BE2C (cell line): ENCODE data around the gene GRID1.
"Not testable (repeated sequence)": the region's sequence is repeated elsewhere in the genome, so short reads cannot be mapped to it uniquely, and the experiment has no call there.

Source experiments
- DNase-seq: peaks from one replicate; pipeline ENCODE4 v3.0.0-alpha.2; 2020
- H3K27me3 ChIP-seq: fragments of 250-450 bp; sonication (Bioruptor Pico); 2 replicates; pipeline ENCODE4 v1.5.1; 2020; ENCODE audit warnings: mild to moderate bottlenecking
- H3K36me3 ChIP-seq: fragments of 250-450 bp; sonication (Bioruptor Pico); 2 replicates; pipeline ENCODE4 v1.5.1; 2020; ENCODE audit warnings: mild to moderate bottlenecking
- H3K4me1 ChIP-seq: fragments of 250-450 bp; sonication (Bioruptor Pico); 2 replicates; pipeline ENCODE4 v1.5.1; 2020
- H3K4me3 ChIP-seq: 2 replicates; pipeline ENCODE4 v1.5.1; 2011; ENCODE audit warnings: low read depth, low read length
- H3K9me3 ChIP-seq: fragments of 250-450 bp; sonication (Bioruptor Pico); 2 replicates; pipeline ENCODE4 v1.5.1; 2020
- CTCF ChIP-seq: IDR thresholded peaks from 2 replicates; pipeline ENCODE4 v1.5.1; 2012; ENCODE audit warnings: mild to moderate bottlenecking, low read depth, low read length

The GRID1 gene

GRCh38 chr10:86389441-86390193, 23.0 kb upstream of the GRID1 start:
- Histone ChIP-seq H3K9me3 (no peaks in the 10 kb centered on the region), H3K4me1 (no peaks in the 10 kb centered on the region), H3K4me3 (no peak overlapping the region), H3K36me3 (no peaks in the 10 kb centered on the region), H3K27me3 (no peaks in the 10 kb centered on the region)
- DNase-seq = no peak
- no peak for TF ChIP-seq CTCF

DNA sequence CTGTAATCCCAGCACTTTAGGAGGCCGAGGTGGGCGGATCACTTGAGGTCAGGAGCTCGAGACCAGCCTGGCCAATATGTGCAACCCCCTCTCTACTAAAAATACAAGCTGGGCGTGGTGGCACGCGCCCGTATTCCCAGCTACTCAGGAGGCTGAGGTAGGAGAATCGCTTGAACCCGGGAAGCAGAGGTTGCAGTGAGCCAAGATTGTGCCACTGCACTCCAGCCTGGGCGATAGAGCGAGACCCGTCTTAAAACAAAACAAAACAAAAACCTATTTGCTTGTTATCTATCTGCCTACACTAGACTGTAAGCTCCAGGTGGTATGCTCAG, 22.5 kb upstream of the GRID1 start:
- not testable (repeated sequence) for H3K9me3 ChIP-seq, H3K4me1 ChIP-seq, H3K4me3 ChIP-seq, H3K36me3 ChIP-seq, DNase-seq, H3K27me3 ChIP-seq

- H3K27me3 ChIP-seq = no peaks in the 10 kb centered on the region
- no peak for TF ChIP-seq CTCF
These were observed 21.6 kb upstream of the GRID1 start for GRCh38 chr10:86388119-86388704.

DNA sequence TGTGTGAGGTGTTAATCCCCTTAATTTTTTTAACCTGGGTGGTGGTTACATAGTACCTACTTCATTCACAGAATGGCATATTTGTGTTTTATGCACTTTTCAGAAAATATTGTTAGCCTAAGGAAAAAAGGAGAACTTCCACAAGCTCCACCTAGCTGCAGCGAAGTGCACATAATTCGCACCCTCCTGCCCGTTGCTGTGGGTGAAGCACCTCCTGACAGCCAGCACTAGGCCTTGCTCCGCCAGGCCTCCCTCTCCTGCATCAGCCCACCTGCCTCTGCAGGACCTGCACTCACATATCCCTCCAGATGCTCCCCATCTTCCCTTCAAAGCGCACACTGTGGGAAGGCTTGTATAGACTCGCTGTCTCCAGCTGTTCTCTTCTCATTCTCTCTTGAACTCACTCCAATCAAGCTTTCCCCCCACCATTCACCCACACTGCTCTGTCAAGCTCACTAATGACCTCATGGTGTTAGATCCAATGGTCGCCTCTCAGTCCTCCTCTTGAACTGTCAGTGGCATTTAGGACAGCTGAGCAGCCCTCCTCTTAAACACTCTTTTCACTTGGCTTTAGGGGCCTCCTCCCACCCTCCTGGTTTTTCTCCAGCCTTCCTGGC, 20.7 kb upstream of the GRID1 start:
- H3K27me3 ChIP-seq = no peaks in the 10 kb centered on the region
- H3K36me3 ChIP-seq = no peaks in the 10 kb centered on the region
- no peaks in the 10 kb centered on the region for H3K4me1 ChIP-seq
- H3K4me3 ChIP-seq = no peak overlapping the region
- no peak for DNase-seq
- no peak for TF ChIP-seq CTCF
- H3K9me3 ChIP-seq = no peaks in the 10 kb centered on the region

More at GRCh38 chr10:86388119-86388704, 21.6 kb upstream of the GRID1 start:
- DNase-seq = no peak
- no peaks in the 10 kb centered on the region for H3K36me3 ChIP-seq
- H3K4me3 ChIP-seq = no peak overlapping the region
- no peaks in the 10 kb centered on the region for H3K9me3 ChIP-seq
- H3K4me1 ChIP-seq = no peaks in the 10 kb centered on the region

GRCh38 chr10:86385806-86386205, 19.2 kb upstream of the GRID1 start:
- no peak for TF ChIP-seq CTCF
- Histone ChIP-seq H3K4me1 (no peaks in the 10 kb centered on the region), H3K36me3 (no peaks in the 10 kb centered on the region), H3K27me3 (no peaks in the 10 kb centered on the region), H3K4me3 (no peak overlapping the region), H3K9me3 (no peaks in the 10 kb centered on the region)
- DNase-seq = no peak

DNA sequence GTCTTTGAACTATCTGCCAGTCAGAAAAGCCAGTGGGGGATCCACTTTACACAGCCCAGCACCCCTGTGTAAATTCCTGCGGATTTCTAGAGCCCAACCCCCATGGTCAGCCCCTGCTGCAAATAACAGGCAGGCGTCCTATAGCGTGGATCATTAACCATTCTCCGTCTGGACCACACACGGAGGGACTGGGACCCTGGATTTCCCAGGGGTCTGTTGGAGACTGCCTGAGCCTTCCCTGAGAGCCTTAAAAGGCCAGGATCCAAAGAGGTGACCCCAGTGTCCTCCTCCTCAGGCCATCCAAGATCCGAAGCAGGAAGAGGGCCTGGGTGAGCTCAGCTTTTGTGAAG, 11.2 kb upstream of the GRID1 start:
- Histone ChIP-seq H3K27me3 (no peaks in the 10 kb centered on the region), H3K9me3 (no peaks in the 10 kb centered on the region), H3K36me3 (no peaks in the 10 kb centered on the region), H3K4me3 (no peak overlapping the region), H3K4me1 (no peaks in the 10 kb centered on the region)
- no peak for TF ChIP-seq CTCF
- DNase-seq = no peak
